ENCODE measurements around the gene OR5B3. TPM values are rescaled to one million over a fixed set of nuclear protein-coding genes. Genes with fewer than 3 reads are reported as not detected.

The OR5B3 gene
- polyA plus RNA-seq, 1 of the 3 experiments (the other 2 are of a cell fraction) = not detected

- peak; percentile 83 for TF ChIP-seq PBX3 (IDR thresholded peaks at IDR 0.05)
- TF ChIP-seq CTCF (IDR thresholded peaks at IDR 0.05) = no peak
- peak; percentile 80 for TF ChIP-seq JUND (IDR thresholded peaks at IDR 0.05)
Measured at GRCh38 chr11:58394195-58394594, 12.5 kb downstream of the OR5B3 start (continued).

GRCh38 chr11:58392746-58393145 is 13.9 kb downstream of the OR5B3 start:
- Histone ChIP-seq H3F3A (replicated peaks; ENCODE audit: insufficient read depth) (peaks cover 25% of the 10 kb centered on the region), H3K9me2 (no peaks in the 10 kb centered on the region), H3K4me3 (ENCODE audit: low read depth in 2 of 2, low read length in 1 of 2) (no peak overlapping the region), H4K20me1 (ENCODE audit: insufficient read depth) (no peaks in the 10 kb centered on the region), H3K9me3 (peaks cover 9% of the 10 kb centered on the region; the same call in 1 of the 2 replicates), H3K36me3 (replicated peaks in 1 of 2; ENCODE audit: control insufficient read depth in 1 of 2, insufficient read depth in 2 of 2, low read length in 1 of 2) (no peaks in the 10 kb centered on the region), H2AFZ (ENCODE audit: low read depth) (peak overlapping the region; percentile 63; the same call in 1 of the 2 replicates), H3K4me2 (no peak overlapping the region), H3K27ac (ENCODE audit: low read depth in 2 of 2, low read length in 1 of 2) (peak overlapping the region in 1 of 2 experiments; percentile 36; a peak in 2 of 4 replicates), H3K27me3 (ENCODE audit: insufficient read depth) (no peaks in the 10 kb centered on the region), H3K9ac (no peak overlapping the region), H3K4me1 (ENCODE audit: control insufficient read depth in 1 of 2, insufficient read depth in 2 of 2, low read depth in 1 of 2, low read length in 1 of 2) (peaks cover 0 to 11% of the 10 kb centered on the region in 2 experiments; a peak in 1 of 4 replicates), H3K79me2 (ENCODE audit: insufficient read depth) (no peaks in the 10 kb centered on the region)
- peak; percentile 6; the same call in 1 of the 2 replicates for TF ChIP-seq TCF12 (IDR thresholded peaks at IDR 0.05)
- TF ChIP-seq REST (IDR thresholded peaks at IDR 0.05; ENCODE audit: low read depth, low read length) = no peak
- no peak for TF ChIP-seq YY1 (IDR thresholded peaks at IDR 0.05; ENCODE audit: low read depth)
- TF ChIP-seq EP300 (IDR thresholded peaks at IDR 0.05; ENCODE audit: borderline replicate concordance in 1 of 2, low read depth in 1 of 2, low read length in 1 of 2) = no peak
- POLR2A ChIA-PET = no interaction called here
- 12% methylated on average over 1 of the region's 1 CpG for WGBS (ENCODE audit: low lambda C conversion rate)
- CTCF ChIA-PET = no interaction called here
- DNase-seq = no peak

GRCh38 chr11:58391879-58392278 is 14.8 kb downstream of the OR5B3 start:
- Histone ChIP-seq H2AFZ (ENCODE audit: low read depth) (peak overlapping the region; percentile 33; the same call in 1 of the 2 replicates), H3K4me2 (no peak overlapping the region), H3K27ac (ENCODE audit: low read depth in 2 of 2, low read length in 1 of 2) (no peak overlapping the region), H3K79me2 (ENCODE audit: insufficient read depth) (no peaks in the 10 kb centered on the region), H3K9me2 (no peaks in the 10 kb centered on the region), H3K36me3 (replicated peaks in 1 of 2; ENCODE audit: control insufficient read depth in 1 of 2, insufficient read depth in 2 of 2, low read length in 1 of 2) (no peaks in the 10 kb centered on the region), H3K4me1 (ENCODE audit: control insufficient read depth in 1 of 2, insufficient read depth in 2 of 2, low read depth in 1 of 2, low read length in 1 of 2) (peaks cover 0 to 11% of the 10 kb centered on the region in 2 experiments; a peak in 1 of 4 replicates), H3F3A (replicated peaks; ENCODE audit: insufficient read depth) (peaks cover 25% of the 10 kb centered on the region), H3K4me3 (ENCODE audit: low read depth in 2 of 2, low read length in 1 of 2) (no peak overlapping the region), H3K27me3 (ENCODE audit: insufficient read depth) (no peaks in the 10 kb centered on the region), H3K9ac (no peak overlapping the region), H3K9me3 (peaks cover 9% of the 10 kb centered on the region; the same call in 1 of the 2 replicates), H4K20me1 (ENCODE audit: insufficient read depth) (no peaks in the 10 kb centered on the region)
- POLR2A ChIA-PET = no interaction called here
- DNase-seq = no peak
- CTCF ChIA-PET = no interaction called here
- WGBS (ENCODE audit: low lambda C conversion rate) = 30% methylated on average over 1 of the region's 1 CpG
- TF ChIP-seq YY1 (IDR thresholded peaks at IDR 0.05; ENCODE audit: low read depth) (no peak), TCF12 (IDR thresholded peaks at IDR 0.05) (no peak), PBX3 (IDR thresholded peaks at IDR 0.05) (no peak), RAD21 (IDR thresholded peaks at IDR 0.05; ENCODE audit: low read length) (no peak), CTCF (IDR thresholded peaks at IDR 0.05) (no peak), NRF1 (IDR thresholded peaks at IDR 0.05; ENCODE audit: low read depth, low read length) (no peak), GABPA (IDR thresholded peaks at IDR 0.05; ENCODE audit: low read depth) (no peak), EZH2phosphoT487 (IDR thresholded peaks at IDR 0.05; ENCODE audit: borderline replicate concordance, low read depth) (no peak), MXI1 (IDR thresholded peaks at IDR 0.05; ENCODE audit: low read depth, low read length) (no peak), POLR2AphosphoS5 (IDR thresholded peaks at IDR 0.05; ENCODE audit: low read depth, low read length) (no peak), GATA2 (CRISPR knock-in tag; IDR thresholded peaks at IDR 0.05) (no peak), FOSL2 (IDR thresholded peaks at IDR 0.05; ENCODE audit: borderline replicate concordance, low read depth) (no peak)

Measured in SK-N-SH (cell line).